Activated CD8-positive, alpha-beta memory T cell treated with anti-CD3 and anti-CD28 coated beads for 36 hours (primary cell): ENCODE measurements around the gene MTOR. TPM values are rescaled to one million over a fixed set of nuclear protein-coding genes. Genes with fewer than 3 reads are reported as not detected.
"Not testable (repeated sequence)": the region's sequence is repeated elsewhere in the genome, so short reads cannot be mapped to it uniquely, and the experiment has no call there.

Experiments used
- CTCF ChIA-PET: fragments of 350-600 bp; sonication (Branson Sonifier 250); formaldehyde crosslinking; loops from one replicate; lab custom pipeline; 2021; ENCODE audit warnings: antibody characterized with exemption; lab: Charles Lee
- POLR2A ChIA-PET: fragments of 350-600 bp; sonication (Branson Sonifier 250); formaldehyde crosslinking; loops from one replicate; lab custom pipeline; 2021; ENCODE audit warnings: antibody characterized with exemption; lab: Charles Lee
- total RNA-seq, 2 experiments: library from RNA; stranded (reverse); gene quantifications; one replicate each; pipeline ENCODE4 v1.2.3, GENCODE V29; 2021

The MTOR gene
- 10 to 100 TPM; 49.3 to 52.2 TPM for total RNA-seq

DNA sequence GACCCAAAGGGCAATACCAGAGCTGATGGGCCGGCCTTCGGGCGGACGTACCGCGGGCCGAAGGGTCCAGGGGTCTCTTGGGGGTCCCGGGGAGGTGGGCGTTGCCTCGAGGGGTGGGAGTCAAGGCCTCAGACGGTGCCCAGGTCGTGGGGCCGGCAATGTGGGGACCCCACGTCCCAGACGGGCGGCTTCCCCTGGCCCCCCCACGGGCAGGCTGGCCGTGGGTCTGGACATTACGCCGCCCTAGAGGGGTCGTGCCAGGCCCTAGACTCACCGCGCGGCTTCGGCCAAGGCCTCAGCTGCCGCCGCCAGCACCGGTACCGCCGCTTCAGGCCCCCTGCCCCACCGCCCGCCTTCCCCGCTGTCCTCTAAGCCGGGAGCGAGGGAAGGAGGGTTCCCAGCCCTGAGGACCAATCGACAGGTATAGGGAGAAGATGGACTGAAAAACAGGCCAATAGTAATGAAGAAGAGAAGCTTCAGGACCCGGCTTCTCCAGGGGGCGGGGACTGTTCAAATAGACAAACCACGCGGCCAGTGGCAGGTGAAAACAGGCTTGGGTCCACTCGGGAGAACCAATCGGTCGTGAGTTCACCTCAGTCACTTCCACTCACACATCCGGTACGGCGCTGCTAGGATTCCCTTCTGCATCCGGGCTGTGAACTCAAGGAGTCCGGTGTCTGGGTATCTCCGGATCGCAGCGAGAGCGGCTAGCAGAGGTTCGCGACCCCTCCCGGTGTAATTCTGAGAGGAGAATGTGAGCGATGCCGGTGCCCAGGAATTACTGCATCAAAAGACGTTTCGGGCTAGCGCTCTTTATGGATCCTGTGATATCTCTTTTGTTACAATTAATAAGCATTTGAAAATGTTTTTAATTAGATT, at the start of gene MTOR:
Gene MTOR (minus strand): TSS at position 381 of the 879 bp plus-strand sequence. CDS start 3,142 bp downstream, outside the sequence.
- ChIA-PET CTCF (interaction anchor here (0.7 to 1.8 kb wide), 4 partner anchors 11 to 225 kb away, joined by 3 to 5 read pairs (median 4); no protein-coding TSS in a partner anchor), POLR2A (interaction anchor here (0.5 to 1.5 kb wide), 8 partner anchors 9 to 762 kb away, joined by 3 to 9 read pairs (median 4); no protein-coding TSS in a partner anchor)

GRCh38 chr1:11309385-11309784, 47.0 kb upstream of the MTOR start:
- POLR2A ChIA-PET = no interaction called here
- CTCF ChIA-PET = no interaction called here

DNA sequence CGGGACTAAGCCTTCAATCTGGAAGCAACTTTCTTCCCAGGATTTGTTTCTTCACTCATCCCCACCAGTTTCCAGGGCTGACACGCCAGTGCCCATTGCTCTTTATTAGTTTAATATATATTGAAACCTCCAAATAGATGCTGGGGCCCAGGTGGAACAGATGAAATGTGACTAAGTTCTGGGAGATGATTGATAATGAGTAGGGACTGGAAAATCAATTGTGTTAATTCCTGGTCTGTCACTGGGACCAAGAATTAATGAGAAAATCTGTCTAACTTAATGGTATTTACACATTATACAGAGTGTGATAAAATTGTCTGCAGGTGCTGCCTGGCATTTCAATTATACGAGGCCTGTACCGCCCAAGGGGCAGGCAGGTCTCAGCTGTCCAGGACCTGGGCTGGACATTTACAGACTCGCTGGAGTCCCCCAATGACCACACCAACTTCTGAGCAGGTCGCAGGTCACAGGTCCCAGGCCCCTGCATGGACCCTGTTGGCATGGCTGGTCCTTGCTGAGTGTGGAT, 46.4 kb upstream of the MTOR start:
- ChIA-PET POLR2A (no interaction called here), CTCF (no interaction called here)

GRCh38 chr1:11307852-11308251, 45.5 kb upstream of the MTOR start:
- CTCF ChIA-PET = no interaction called here

DNA sequence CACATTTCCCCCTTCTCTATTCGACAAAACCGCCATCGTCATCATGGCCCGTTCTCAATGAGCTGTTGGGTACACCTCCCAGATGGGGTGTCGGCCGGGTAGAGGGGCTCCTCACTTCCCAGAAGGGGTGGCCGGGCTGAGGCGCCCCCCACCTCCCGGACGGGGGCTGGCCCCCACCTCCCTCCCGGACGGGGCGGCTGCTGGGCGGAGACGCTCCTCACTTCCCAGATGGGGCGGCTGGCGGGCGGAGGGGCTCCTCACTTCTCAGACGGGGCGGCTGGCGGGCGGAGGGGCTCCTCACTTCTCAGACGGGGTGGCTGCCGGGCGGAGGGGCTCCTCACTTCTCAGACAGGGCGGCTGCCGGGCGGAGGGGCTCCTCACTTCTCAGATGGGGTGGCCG, 43.2 kb upstream of the MTOR start:
- POLR2A ChIA-PET, CTCF ChIA-PET: not testable (repeated sequence)

More at GRCh38 chr1:11307852-11308251, 45.5 kb upstream of the MTOR start:
- POLR2A ChIA-PET = no interaction called here

- CTCF ChIA-PET = interaction anchor here (1.3 kb wide), 1 partner anchor 18 kb away, joined by 3 read pairs; no protein-coding TSS in a partner anchor
- POLR2A ChIA-PET = no interaction called here
Measured at GRCh38 chr1:11302366-11302765, 40.0 kb upstream of the MTOR start.

GRCh38 chr1:11301601-11302000, 39.2 kb upstream of the MTOR start:
- CTCF ChIA-PET = interaction anchor here (1.3 kb wide), 1 partner anchor 19 kb away, joined by 3 read pairs; no protein-coding TSS in a partner anchor
- POLR2A ChIA-PET = no interaction called here

DNA sequence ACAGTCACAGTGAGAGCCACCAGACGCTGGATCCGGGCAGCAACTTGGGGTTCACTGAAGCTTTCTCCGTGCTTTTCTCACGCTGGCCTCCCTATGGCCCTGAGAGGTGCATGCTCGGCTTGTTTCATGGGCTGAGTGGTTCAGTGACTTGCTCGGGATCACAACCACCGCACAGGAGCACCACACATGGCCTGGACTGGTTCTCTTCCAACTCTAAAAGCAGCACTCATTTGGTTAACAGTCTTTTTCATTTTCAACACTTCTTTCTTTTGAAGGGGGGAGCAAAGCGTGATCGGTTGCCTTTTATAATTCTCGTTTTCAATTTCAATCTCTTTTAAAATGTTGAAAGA, 36.8 kb upstream of the MTOR start:
- POLR2A ChIA-PET = no interaction called here
- CTCF ChIA-PET = interaction anchor here (0.7 kb wide), 1 partner anchor 990 kb away, joined by 4 read pairs; no protein-coding TSS in a partner anchor

DNA sequence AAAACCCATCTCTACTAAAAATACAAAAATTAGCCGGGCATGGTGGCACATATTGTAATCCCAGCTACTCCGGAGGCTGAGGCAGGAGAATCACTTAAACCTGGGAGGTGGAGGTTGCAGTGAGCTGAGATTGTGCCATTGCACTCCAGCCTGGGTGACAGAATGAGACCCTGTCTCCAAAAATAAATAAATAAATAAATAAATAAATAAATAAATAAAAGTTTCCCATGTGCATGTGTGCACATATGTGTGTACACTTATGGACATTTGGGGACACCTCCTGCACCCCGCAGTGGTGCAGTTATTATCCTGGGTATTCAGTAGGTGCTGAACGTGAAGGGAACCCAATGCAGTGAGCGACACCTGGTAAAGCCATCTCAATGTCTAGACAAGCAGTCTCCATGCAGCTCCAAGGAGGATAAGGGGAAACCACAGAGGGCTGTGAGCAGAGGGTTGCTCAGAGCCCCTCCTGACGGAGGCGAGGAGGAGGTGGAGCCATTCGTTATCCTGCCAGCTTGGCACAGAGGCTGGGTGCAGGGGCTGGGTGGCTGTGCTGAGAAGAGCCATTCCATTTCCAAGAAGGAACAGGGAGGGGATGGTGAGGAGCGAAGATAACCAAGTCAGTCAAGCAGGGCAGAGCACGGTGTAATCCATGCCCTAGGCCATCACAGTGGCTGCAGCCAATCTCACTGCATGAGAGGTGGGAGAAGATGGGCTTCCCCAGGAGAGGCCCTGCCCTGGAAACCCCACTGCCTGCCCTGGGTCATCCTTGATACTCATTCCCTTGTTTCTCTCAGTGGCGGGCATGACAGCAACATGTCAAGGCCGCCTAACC, 36.3 kb upstream of the MTOR start:
- ChIA-PET CTCF (interaction anchor here (0.8 kb wide), 1 partner anchor 16 kb away, joined by 3 read pairs; no protein-coding TSS in a partner anchor), POLR2A (no interaction called here)

DNA sequence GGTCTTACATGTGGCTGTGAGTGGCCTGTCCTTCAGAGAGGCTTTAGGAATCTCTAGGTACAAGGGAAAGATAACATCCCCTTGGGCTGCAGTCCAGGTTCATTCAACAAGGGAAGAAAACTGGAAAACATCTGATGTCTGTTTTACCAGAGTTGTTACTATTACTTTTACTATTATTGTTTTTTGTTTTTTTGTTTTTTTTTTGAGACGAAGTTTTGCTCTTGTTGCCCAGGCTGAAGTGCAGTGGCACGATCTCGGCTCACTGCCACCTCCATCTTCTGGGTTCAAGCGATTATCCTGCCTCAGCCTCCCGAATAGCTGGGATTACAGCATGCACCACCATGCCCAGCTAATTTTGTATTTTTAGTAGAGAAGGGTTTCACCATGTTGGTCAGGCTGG, 35.4 kb upstream of the MTOR start:
- POLR2A ChIA-PET = not testable (repeated sequence)
- CTCF ChIA-PET = interaction anchor here (0.8 kb wide), 1 partner anchor 16 kb away, joined by 3 read pairs; no protein-coding TSS in a partner anchor

- POLR2A ChIA-PET = no interaction called here
Measured at GRCh38 chr1:11295905-11296304, 33.6 kb upstream of the MTOR start.

DNA sequence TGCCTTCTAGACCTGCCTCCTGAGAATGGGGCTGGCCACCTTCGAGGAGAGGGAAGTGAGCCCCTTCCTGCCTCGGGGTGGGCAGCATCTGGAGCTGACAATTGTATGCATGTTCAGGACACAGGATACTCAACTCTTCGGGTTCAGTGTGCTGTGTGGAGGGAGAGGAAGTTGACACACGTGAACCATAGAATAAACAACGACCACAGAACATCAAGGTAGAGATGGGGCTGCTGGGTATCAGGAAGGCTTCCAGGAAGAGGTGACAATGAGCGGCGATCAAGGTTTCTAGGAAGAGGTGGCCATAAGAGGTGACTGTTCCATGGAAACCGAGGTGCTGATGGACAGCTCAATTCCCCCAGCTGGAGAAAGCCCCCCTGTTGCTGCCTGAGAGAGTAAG, 32.6 kb upstream of the MTOR start:
- ChIA-PET CTCF (no interaction called here), POLR2A (no interaction called here)

More at GRCh38 chr1:11295905-11296304, 33.6 kb upstream of the MTOR start:
- CTCF ChIA-PET = no interaction called here

DNA sequence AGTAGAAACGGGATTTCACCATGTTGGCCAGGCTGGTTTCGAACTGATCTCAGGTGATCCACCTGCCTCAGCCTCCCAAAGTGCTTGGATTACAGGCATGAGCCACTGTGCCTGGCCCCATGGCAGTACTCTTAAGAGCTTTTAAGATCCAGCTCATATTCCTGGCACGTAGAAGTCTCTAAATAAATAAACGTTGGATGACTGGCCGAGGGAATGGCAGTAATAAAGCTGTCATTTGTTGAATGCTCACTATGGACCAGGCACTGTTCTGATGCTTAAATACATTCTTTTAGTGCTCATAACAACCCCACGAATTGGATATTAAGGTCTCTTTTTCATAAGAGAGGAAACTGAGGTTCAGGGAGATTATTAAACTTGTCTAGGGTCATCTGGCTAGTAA, 31.5 kb upstream of the MTOR start:
- CTCF ChIA-PET = no interaction called here
- POLR2A ChIA-PET = no interaction called here

DNA sequence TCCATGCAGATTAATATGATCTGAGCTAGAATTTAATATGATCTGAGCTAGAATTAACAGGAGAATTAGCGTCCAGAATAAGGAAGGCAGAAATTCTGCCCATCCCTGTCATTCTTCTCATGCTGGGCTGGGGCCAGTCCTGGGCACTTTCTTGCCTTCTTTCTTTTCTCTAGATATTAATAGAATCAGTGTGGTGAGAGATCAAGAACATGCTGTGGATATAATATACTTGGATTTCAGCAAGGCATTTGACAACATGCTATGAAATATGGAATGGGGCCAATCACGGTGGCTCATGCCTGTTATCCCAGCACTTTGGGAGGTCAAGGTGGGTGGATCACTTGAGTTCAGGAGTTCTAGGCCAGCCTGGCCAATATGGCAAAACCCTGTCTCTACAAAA, 28.7 kb upstream of the MTOR start:
- POLR2A ChIA-PET = no interaction called here
- CTCF ChIA-PET = no interaction called here

DNA sequence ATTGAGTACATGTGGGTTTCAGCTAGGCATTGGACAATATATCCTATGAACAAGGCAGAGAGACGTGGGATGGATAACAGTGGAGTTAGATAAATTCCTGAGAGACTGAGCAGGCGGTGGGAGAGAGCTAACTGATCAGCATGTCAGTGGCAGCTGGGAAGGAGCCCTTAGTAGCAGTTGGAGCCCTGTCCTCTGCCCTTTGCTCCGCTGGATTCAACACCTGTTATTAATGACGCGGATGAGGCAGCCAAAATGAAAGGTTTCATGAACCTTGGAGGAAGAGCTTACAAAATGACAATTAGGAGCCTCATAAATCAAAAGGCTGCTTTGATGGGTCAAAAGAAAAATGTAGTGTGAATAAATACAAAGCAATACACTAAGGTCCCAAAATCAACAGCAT, 26.7 kb upstream of the MTOR start:
- ChIA-PET POLR2A (no interaction called here), CTCF (no interaction called here)

DNA sequence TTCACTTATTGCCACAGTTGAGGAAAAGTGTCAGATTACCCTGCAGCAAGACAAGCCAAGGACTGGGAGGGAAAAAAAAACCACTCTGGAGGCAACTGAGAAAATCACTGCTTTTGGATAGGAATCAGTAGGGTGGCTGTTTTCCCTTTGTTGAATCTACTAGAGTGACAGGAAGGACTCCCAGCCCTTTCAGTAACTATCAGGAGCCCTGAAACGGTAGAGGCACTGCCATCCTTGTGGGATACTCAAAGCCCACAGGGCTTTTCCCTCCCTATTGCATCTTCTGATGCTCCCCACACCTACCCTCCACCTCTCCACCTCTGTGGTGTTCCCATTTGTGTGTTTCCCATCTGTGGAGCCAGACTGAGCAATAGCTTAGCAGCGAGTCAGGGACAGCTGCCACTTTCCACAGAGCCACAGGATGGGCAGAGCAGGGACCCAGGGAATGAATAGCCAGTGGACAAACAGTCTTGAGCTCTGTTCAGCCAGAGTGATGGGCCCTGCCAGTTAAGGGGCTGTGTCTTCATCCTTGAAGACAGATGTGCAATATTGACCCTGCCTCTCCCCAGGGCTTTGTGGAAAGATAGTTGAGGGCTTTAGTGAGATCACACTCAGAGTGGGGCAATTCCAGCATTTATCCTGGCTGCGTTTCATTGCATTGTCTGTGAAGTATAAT, 24.5 kb upstream of the MTOR start:
- ChIA-PET POLR2A (no interaction called here), CTCF (no interaction called here)

- CTCF ChIA-PET = no interaction called here
- POLR2A ChIA-PET = no interaction called here
Measured at GRCh38 chr1:11285883-11286734, 23.8 kb upstream of the MTOR start.

DNA sequence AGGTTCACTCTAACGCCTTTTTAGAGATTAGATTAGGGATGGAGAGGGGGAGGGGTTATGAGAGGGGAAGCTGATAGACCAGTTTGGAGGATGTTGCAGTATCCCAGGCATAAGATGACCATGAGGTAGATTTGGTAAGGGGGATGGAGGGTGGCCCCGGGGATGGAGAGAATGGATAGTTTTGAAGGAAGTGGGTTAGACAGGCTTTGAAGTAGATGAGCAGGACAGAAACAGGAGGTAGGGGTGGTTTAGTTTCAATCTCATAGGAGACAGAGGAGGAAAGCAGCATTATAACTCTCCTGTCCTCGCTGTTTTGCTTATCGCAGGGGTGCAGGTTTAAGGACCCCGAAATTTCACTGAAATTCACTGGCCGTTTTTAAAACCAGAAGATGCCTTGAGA, 22.4 kb upstream of the MTOR start:
- ChIA-PET CTCF (no interaction called here), POLR2A (no interaction called here)
